Measurements from ENCODE around the gene SLC16A12.
A peak's percentile ranks its signal among the peaks of the same experiment; 100 is the strongest.

SLC16A12 gene

GRCh38 chr10:89479771-89480446 is 55.5 kb downstream of the SLC16A12 start:
- TF ChIP-seq CTCF (IDR thresholded peaks at IDR 0.05; ENCODE audit: low read depth, low read length, missing control alignments): no peak
- H3K27ac ChIP-seq: no peak overlapping the region
- H3K36me3 ChIP-seq (replicated peaks): no peaks in the 10 kb centered on the region
- H3K4me3 ChIP-seq (ENCODE audit: low read depth, low read length): no peak overlapping the region
- DNase-seq: no peak
- in situ Hi-C loops (cut with HindIII; ENCODE audit: low pct_ligation_motif_present, low sequenced_read_pairs): no loop called here
- no peaks in the 10 kb centered on the region for H3K27me3 ChIP-seq (replicated peaks)

GRCh38 chr10:89478739-89479654 is 56.4 kb downstream of the SLC16A12 start:
- peak overlapping the region; percentile 86 for H3K27ac ChIP-seq

GRCh38 chr10:89478085-89478738 is 57.2 kb downstream of the SLC16A12 start:
- in situ Hi-C loops (cut with HindIII; ENCODE audit: low pct_ligation_motif_present, low sequenced_read_pairs): no loop called here
- peak; percentile 66 for DNase-seq
- TF ChIP-seq CTCF (IDR thresholded peaks at IDR 0.05; ENCODE audit: low read depth, low read length, missing control alignments): peak; percentile 19
- H3K27ac ChIP-seq: peak overlapping the region; percentile 86
- no peak overlapping the region for H3K4me3 ChIP-seq (ENCODE audit: low read depth, low read length)
- H3K36me3 ChIP-seq (replicated peaks): no peaks in the 10 kb centered on the region
- no peaks in the 10 kb centered on the region for H3K27me3 ChIP-seq (replicated peaks)

More at GRCh38 chr10:89478739-89479654, 56.4 kb downstream of the SLC16A12 start:
- in situ Hi-C loops (cut with HindIII; ENCODE audit: low pct_ligation_motif_present, low sequenced_read_pairs): no loop called here
- Histone ChIP-seq H3K27me3 (replicated peaks) (no peaks in the 10 kb centered on the region), H3K4me3 (ENCODE audit: low read depth, low read length) (no peak overlapping the region), H3K36me3 (replicated peaks) (no peaks in the 10 kb centered on the region)
- TF ChIP-seq CTCF (IDR thresholded peaks at IDR 0.05; ENCODE audit: low read depth, low read length, missing control alignments): no peak
- peak; percentile 18 for DNase-seq

- no peak for TF ChIP-seq CTCF (IDR thresholded peaks at IDR 0.05; ENCODE audit: low read depth, low read length, missing control alignments)
- peak overlapping the region; percentile 86 for H3K27ac ChIP-seq
- H3K27me3 ChIP-seq (replicated peaks): no peaks in the 10 kb centered on the region
- no peak for DNase-seq
- H3K36me3 ChIP-seq (replicated peaks): no peaks in the 10 kb centered on the region
- in situ Hi-C loops (cut with HindIII; ENCODE audit: low pct_ligation_motif_present, low sequenced_read_pairs): no loop called here
- H3K4me3 ChIP-seq (ENCODE audit: low read depth, low read length): no peak overlapping the region
Measured at GRCh38 chr10:89476150-89476549, 59.2 kb downstream of the SLC16A12 start.

- peak overlapping the region; percentile 86 for H3K27ac ChIP-seq
- DNase-seq: no peak
- H3K4me3 ChIP-seq (ENCODE audit: low read depth, low read length): no peak overlapping the region
- in situ Hi-C loops (cut with HindIII; ENCODE audit: low pct_ligation_motif_present, low sequenced_read_pairs): no loop called here
- no peak for TF ChIP-seq CTCF (IDR thresholded peaks at IDR 0.05; ENCODE audit: low read depth, low read length, missing control alignments)
- no peaks in the 10 kb centered on the region for H3K36me3 ChIP-seq (replicated peaks)
- no peaks in the 10 kb centered on the region for H3K27me3 ChIP-seq (replicated peaks)
Measured at GRCh38 chr10:89475591-89475998, 59.8 kb downstream of the SLC16A12 start.

Data from brain microvascular endothelial cell (primary cell).